GM23248 (cell line): ENCODE results near the gene PLCE1. TPM values are rescaled to one million over a fixed set of nuclear protein-coding genes. Genes with fewer than 3 reads are reported as not detected.
"Not testable (repeated sequence)": the region's sequence is repeated elsewhere in the genome, so short reads cannot be mapped to it uniquely, and the experiment has no call there.

Source experiments
- DNase-seq: peaks from one replicate; pipeline ENCODE4 v3.0.0-alpha.2; 2015
- H2AFZ ChIP-seq: fragments of 200-600 bp; sonication (generic); 2 replicates; pipeline ENCODE4 v1.6.1; 2016; ENCODE audit warnings: antibody characterized with exemption
- H3F3A ChIP-seq: fragments of 200-600 bp; sonication (generic); 2 replicates; pipeline ENCODE4 v1.6.1; 2016; ENCODE audit warnings: mild to moderate bottlenecking, antibody characterized with exemption, mixed run types; ENCODE audit not compliant: insufficient read depth
- H3K27ac ChIP-seq: fragments of 200-600 bp; sonication (generic); 2 replicates; pipeline ENCODE4 v1.5.1; 2016; ENCODE audit warnings: mild to moderate bottlenecking
- H3K27me3 ChIP-seq: fragments of 200-600 bp; sonication (generic); replicated peaks from 2 replicates; pipeline ENCODE4 v1.6.1; 2016; ENCODE audit warnings: mild to moderate bottlenecking; ENCODE audit not compliant: insufficient read depth
- H3K36me3 ChIP-seq: fragments of 200-600 bp; sonication (generic); 2 replicates; pipeline ENCODE4 v1.6.1; 2016; ENCODE audit warnings: low read depth, mild to moderate bottlenecking
- H3K4me1 ChIP-seq: fragments of 200-600 bp; sonication (generic); 2 replicates; pipeline ENCODE4 v1.6.1; 2016; ENCODE audit warnings: mild to moderate bottlenecking; ENCODE audit not compliant: insufficient read depth
- H3K4me2 ChIP-seq: fragments of 200-600 bp; sonication (generic); one replicate; pipeline ENCODE4 v1.6.1; 2016; ENCODE audit warnings: mild to moderate bottlenecking; ENCODE audit not compliant: unreplicated experiment
- H3K4me3 ChIP-seq: fragments of 200-600 bp; sonication (generic); 2 replicates; pipeline ENCODE4 v1.5.1; 2016; ENCODE audit warnings: mild to moderate bottlenecking
- H3K79me2 ChIP-seq: fragments of 200-600 bp; sonication (generic); 2 replicates; pipeline ENCODE4 v1.6.1; 2016; ENCODE audit warnings: mild to moderate bottlenecking; ENCODE audit not compliant: insufficient read depth
- H3K9ac ChIP-seq: fragments of 200-600 bp; sonication (generic); 2 replicates; pipeline ENCODE4 v1.6.1; 2016; ENCODE audit warnings: mild to moderate bottlenecking
- H3K9me2 ChIP-seq: fragments of 200-600 bp; sonication (generic); 2 replicates; pipeline ENCODE4 v1.6.1; 2016; ENCODE audit warnings: mixed run types, mild to moderate bottlenecking, moderate library complexity; ENCODE audit not compliant: insufficient read depth
- H3K9me3 ChIP-seq: fragments of 200-600 bp; sonication (generic); one replicate; pipeline ENCODE4 v1.6.1; 2017; ENCODE audit warnings: low read depth
- H4K20me1 ChIP-seq: fragments of 200-600 bp; sonication (generic); 2 replicates; pipeline ENCODE4 v1.6.0; 2016; ENCODE audit not compliant: insufficient read depth
- EZH2 ChIP-seq: fragments of 200-600 bp; sonication (generic); IDR thresholded peaks from 2 replicates; pipeline ENCODE4 v1.6.1; 2018; ENCODE audit warnings: antibody characterized with exemption, mild to moderate bottlenecking; ENCODE audit not compliant: insufficient read depth, poor library complexity, severe bottlenecking
- EZH2phosphoT487 ChIP-seq: fragments of 200-600 bp; sonication (generic); IDR thresholded peaks from 2 replicates; pipeline ENCODE4 v1.6.1; 2018; ENCODE audit warnings: antibody characterized with exemption, moderate library complexity, mild to moderate bottlenecking, low read depth; ENCODE audit not compliant: insufficient read depth
- WGBS, 2 experiments: methylation state at CpG; one replicate each; pipeline ENCODE4 v1.1.6; 2015 to 2017; ENCODE audit warnings: low lambda C conversion rate in 2 of 2, low coverage in 1 of 2; ENCODE audit errors: missing lambda C conversion rate in 2 of 2; 5-methylcytosine and 5-hydroxymethylcytosine counted together
- in situ Hi-C: fragments of 300-500 bp; cut with MboI; formaldehyde crosslinking; loops from 2 replicates; pipeline ENCODE4 v1.15.0; 2020
- polyA plus RNA-seq: library from polyadenylated mRNA; unstranded; fragments of >200 nt; fragmentation: Nextera tagmentation; extraction: Ambion mirVana; gene quantifications from 2 replicates; pipeline ENCODE4 v1.2.1, GENCODE V29; 2016
- total RNA-seq: library from RNA; depleted of rRNA; stranded (reverse); fragments of >200 nt; shearing (Covaris generic); gene quantifications from 2 replicates; pipeline ENCODE4 v1.2.3, GENCODE V29; 2014

Gene PLCE1
- total and polyA plus RNA-seq, 2 experiments from 2014 or later: 3.7 to 6.2 TPM

- no peak overlapping the region for H3K4me2 ChIP-seq
- H3K36me3 ChIP-seq: no peaks in the 10 kb centered on the region
- H4K20me1 ChIP-seq: no peaks in the 10 kb centered on the region
- no peaks in the 10 kb centered on the region for H3K4me1 ChIP-seq
- in situ Hi-C loops: no loop called here
- H3K9ac ChIP-seq: no peak overlapping the region
- H3K9me2 ChIP-seq: no peaks in the 10 kb centered on the region
- H3K9me3 ChIP-seq: no peaks in the 10 kb centered on the region
- 5 to 9% methylated on average over 1 of the region's 1 CpG for WGBS, 2 experiments
- H3K27ac ChIP-seq: no peak overlapping the region
- no peaks in the 10 kb centered on the region for H3K79me2 ChIP-seq
- no peak overlapping the region for H2AFZ ChIP-seq
- no peaks in the 10 kb centered on the region for H3F3A ChIP-seq
- DNase-seq: no peak
- H3K27me3 ChIP-seq: no peaks in the 10 kb centered on the region
- H3K4me3 ChIP-seq: no peak overlapping the region
- TF ChIP-seq EZH2phosphoT487 (no peak), EZH2 (no peak)
Observed at GRCh38 chr10:93962973-93963372, 30.8 kb upstream of the PLCE1 start.

- Histone ChIP-seq H3F3A (no peaks in the 10 kb centered on the region), H4K20me1 (no peaks in the 10 kb centered on the region), H3K4me3 (no peak overlapping the region), H3K4me1 (no peaks in the 10 kb centered on the region), H3K9me3 (no peaks in the 10 kb centered on the region), H3K27ac (no peak overlapping the region), H3K36me3 (no peaks in the 10 kb centered on the region), H3K9me2 (no peaks in the 10 kb centered on the region), H3K9ac (no peak overlapping the region), H2AFZ (no peak overlapping the region), H3K27me3 (no peaks in the 10 kb centered on the region), H3K4me2 (no peak overlapping the region), H3K79me2 (no peaks in the 10 kb centered on the region)
- WGBS, 2 experiments: 46 to 51% methylated on average over 5 of the region's 5 CpGs
- no peak for DNase-seq
- no peak for TF ChIP-seq EZH2
- TF ChIP-seq EZH2phosphoT487: no peak
- in situ Hi-C loops: no loop called here
Observed at GRCh38 chr10:93963434-93963833, 30.3 kb upstream of the PLCE1 start.

- no peaks in the 10 kb centered on the region for H3F3A ChIP-seq
- no peak overlapping the region for H3K4me3 ChIP-seq
- no peaks in the 10 kb centered on the region for H3K4me1 ChIP-seq
- H4K20me1 ChIP-seq: no peaks in the 10 kb centered on the region
- H3K27ac ChIP-seq: no peak overlapping the region
- H3K27me3 ChIP-seq: no peaks in the 10 kb centered on the region
- DNase-seq: no peak
- no peaks in the 10 kb centered on the region for H3K9me2 ChIP-seq
- H3K79me2 ChIP-seq: no peaks in the 10 kb centered on the region
- H3K9ac ChIP-seq: no peak overlapping the region
- no peaks in the 10 kb centered on the region for H3K9me3 ChIP-seq
- in situ Hi-C loops: no loop called here
- H3K36me3 ChIP-seq: no peaks in the 10 kb centered on the region
- no peak overlapping the region for H3K4me2 ChIP-seq
- no peak overlapping the region for H2AFZ ChIP-seq
- TF ChIP-seq EZH2phosphoT487 (no peak), EZH2 (no peak)
Observed at GRCh38 chr10:93965911-93966310, 27.8 kb upstream of the PLCE1 start.

GRCh38 chr10:93967756-93968155 lies 26.0 kb upstream of the PLCE1 start:
- no peak overlapping the region for H2AFZ ChIP-seq
- H3K9me3 ChIP-seq: no peaks in the 10 kb centered on the region
- no peak overlapping the region for H3K4me2 ChIP-seq
- H3K27me3 ChIP-seq: no peaks in the 10 kb centered on the region
- H3K4me3 ChIP-seq: no peak overlapping the region
- no peak overlapping the region for H3K9ac ChIP-seq
- WGBS, 2 experiments: 86 to 89% methylated on average over 2 of the region's 2 CpGs
- DNase-seq: no peak
- H3F3A ChIP-seq: no peaks in the 10 kb centered on the region
- no peaks in the 10 kb centered on the region for H3K79me2 ChIP-seq
- no peak overlapping the region for H3K27ac ChIP-seq
- no peaks in the 10 kb centered on the region for H3K9me2 ChIP-seq
- H3K36me3 ChIP-seq: no peaks in the 10 kb centered on the region
- H3K4me1 ChIP-seq: no peaks in the 10 kb centered on the region
- in situ Hi-C loops: no loop called here
- no peaks in the 10 kb centered on the region for H4K20me1 ChIP-seq
- TF ChIP-seq EZH2 (no peak), EZH2phosphoT487 (no peak)

GRCh38 chr10:93968540-93968945 lies 25.2 kb upstream of the PLCE1 start:
- H3K36me3 ChIP-seq: no peaks in the 10 kb centered on the region
- in situ Hi-C loops: no loop called here
- no peak overlapping the region for H3K4me2 ChIP-seq
- H3K4me1 ChIP-seq: no peaks in the 10 kb centered on the region
- H3K4me3 ChIP-seq: no peak overlapping the region
- no peaks in the 10 kb centered on the region for H3K9me2 ChIP-seq
- no peaks in the 10 kb centered on the region for H3K9me3 ChIP-seq
- no peak for DNase-seq
- H2AFZ ChIP-seq: no peak overlapping the region
- no peaks in the 10 kb centered on the region for H3K79me2 ChIP-seq
- H3K9ac ChIP-seq: no peak overlapping the region
- no peaks in the 10 kb centered on the region for H3F3A ChIP-seq
- 78 to 81% methylated on average over 4 of the region's 4 CpGs for WGBS, 2 experiments
- TF ChIP-seq EZH2: no peak
- TF ChIP-seq EZH2phosphoT487: no peak
- H3K27ac ChIP-seq: no peak overlapping the region
- no peaks in the 10 kb centered on the region for H4K20me1 ChIP-seq
- no peaks in the 10 kb centered on the region for H3K27me3 ChIP-seq

- H3K4me1 ChIP-seq, H3K4me2 ChIP-seq, in situ Hi-C loops, H3F3A ChIP-seq, H3K36me3 ChIP-seq, H4K20me1 ChIP-seq, H3K9me2 ChIP-seq, H2AFZ ChIP-seq, H3K4me3 ChIP-seq, H3K27me3 ChIP-seq, H3K9ac ChIP-seq, H3K27ac ChIP-seq, H3K9me3 ChIP-seq, H3K79me2 ChIP-seq, DNase-seq: not testable (repeated sequence)
- WGBS, 2 experiments: 92 to 97% methylated on average over 5 to 43 of the region's 44 CpGs
Observed at GRCh38 chr10:93970433-93971010, 23.2 kb upstream of the PLCE1 start.
